Neuronal stem cell (in vitro differentiated cells): ENCODE measurements around the gene RIMOC1.

Experiments
- DNase-seq: peaks from one replicate; pipeline ENCODE4 v3.0.0-alpha.2; 2013; ENCODE audit warnings: low spot score
- H2AFZ ChIP-seq: one replicate; pipeline ENCODE4 v1.6.1; 2013; ENCODE audit warnings: mild to moderate bottlenecking, low read length, inconsistent platforms
- H2AK5ac ChIP-seq: 2 replicates; pipeline ENCODE4 v1.6.1; 2013; ENCODE audit warnings: low read depth, mild to moderate bottlenecking, inconsistent platforms, low read length, moderate library complexity, mixed read lengths
- H2BK120ac ChIP-seq: 2 replicates; pipeline ENCODE4 v1.6.1; 2013; ENCODE audit warnings: low read depth, mild to moderate bottlenecking, inconsistent platforms, low read length, moderate library complexity, mixed read lengths
- H2BK12ac ChIP-seq: one replicate; pipeline ENCODE4 v1.6.1; 2013; ENCODE audit warnings: low read length, inconsistent platforms
- H2BK15ac ChIP-seq: 2 replicates; pipeline ENCODE4 v1.6.1; 2013; ENCODE audit warnings: mild to moderate bottlenecking, low read length, inconsistent platforms, mixed read lengths
- H2BK5ac ChIP-seq: one replicate; pipeline ENCODE4 v1.6.1; 2013; ENCODE audit warnings: inconsistent platforms, mild to moderate bottlenecking, low read length, moderate library complexity
- H3K14ac ChIP-seq: one replicate; pipeline ENCODE4 v1.6.1; 2013; ENCODE audit warnings: low read length, inconsistent platforms
- H3K18ac ChIP-seq: 2 replicates; pipeline ENCODE4 v1.6.1; 2013; ENCODE audit warnings: low read length, inconsistent platforms
- H3K23ac ChIP-seq: 2 replicates; pipeline ENCODE4 v1.6.1; 2013; ENCODE audit warnings: low read depth, mild to moderate bottlenecking, mixed read lengths, low read length, inconsistent platforms; ENCODE audit not compliant: poor library complexity
- H3K27ac ChIP-seq: replicated peaks from 3 replicates; pipeline ENCODE4 v1.5.1; 2013; ENCODE audit warnings: low read length, inconsistent platforms
- H3K27me3 ChIP-seq, 3 experiments: 2 replicates each; pipeline ENCODE4 v1.6.1; 2013; ENCODE audit warnings: low read length in 3 of 3, mild to moderate bottlenecking in 2 of 3, inconsistent platforms in 1 of 3, low read depth in 1 of 3, mixed read lengths in 1 of 3, moderate library complexity in 1 of 3; ENCODE audit not compliant: control insufficient read depth in 3 of 3, insufficient read depth in 3 of 3
- H3K36me3 ChIP-seq, 2 donors: replicated peaks in 1 of 2; 2 replicates each; pipeline ENCODE4 v1.6.1; 2013; ENCODE audit warnings: low read length in 2 of 2; ENCODE audit not compliant: control insufficient read depth in 2 of 2, insufficient read depth in 2 of 2
- H3K4ac ChIP-seq: 2 replicates; pipeline ENCODE4 v1.6.1; 2013; ENCODE audit warnings: inconsistent platforms, mild to moderate bottlenecking, low read length, moderate library complexity
- H3K4me1 ChIP-seq, 2 donors: 1 replicate in 1 of 2; 2 replicates in 1 of 2; pipeline ENCODE4 v1.6.1; 2013; ENCODE audit warnings: low read length in 2 of 2, low read depth in 1 of 2; ENCODE audit not compliant: control insufficient read depth in 2 of 2, insufficient read depth in 1 of 2
- H3K4me2 ChIP-seq: one replicate; pipeline ENCODE4 v1.6.1; 2013; ENCODE audit warnings: mild to moderate bottlenecking, low read length, inconsistent platforms; ENCODE audit not compliant: insufficient read depth, poor library complexity, severe bottlenecking
- H3K4me3 ChIP-seq, 2 donors: 2 replicates each; pipeline ENCODE4 v1.5.1; 2013; ENCODE audit warnings: low read length in 2 of 2, mild to moderate bottlenecking in 2 of 2, inconsistent platforms in 1 of 2, moderate library complexity in 1 of 2
- H3K79me1 ChIP-seq: one replicate; pipeline ENCODE4 v1.6.1; 2013; ENCODE audit warnings: low read depth, mild to moderate bottlenecking, inconsistent platforms, low read length, moderate library complexity
- H3K9ac ChIP-seq: one replicate; pipeline ENCODE4 v1.6.1; 2013; ENCODE audit warnings: mild to moderate bottlenecking, low read depth, low read length, inconsistent platforms; ENCODE audit not compliant: poor library complexity
- H3K9me3 ChIP-seq, 2 donors: replicated peaks in 1 of 2; 2 replicates each; pipeline versions ENCODE3 to v1.6.1; 2013; ENCODE audit warnings: low read length in 2 of 2, mild to moderate bottlenecking in 2 of 2, inconsistent platforms in 1 of 2, low read depth in 1 of 2, mixed read lengths in 1 of 2, moderate library complexity in 1 of 2; ENCODE audit not compliant: control insufficient read depth in 2 of 2, insufficient read depth in 1 of 2
- H4K8ac ChIP-seq: one replicate; pipeline ENCODE4 v1.6.1; 2013; ENCODE audit warnings: low read depth, mild to moderate bottlenecking, inconsistent platforms, low read length, moderate library complexity
- H4K91ac ChIP-seq: one replicate; pipeline ENCODE4 v1.6.1; 2013; ENCODE audit warnings: low read length, low read depth, mild to moderate bottlenecking, inconsistent platforms; ENCODE audit not compliant: poor library complexity
- WGBS, 2 donors: extraction: QIAGEN DNeasy Blood & Tissue Kit; methylation state at CpG; one replicate each; pipeline ENCODE4 v1.1.7; 2013; ENCODE audit warnings: missing lambda C conversion rate in 2 of 2, mixed read lengths in 1 of 2; ENCODE audit not compliant: insufficient read length in 2 of 2, insufficient replicate concordance in 1 of 2; ENCODE audit errors: extremely low coverage in 2 of 2; 5-methylcytosine and 5-hydroxymethylcytosine counted together

Gene RIMOC1

GRCh38 chr5:41891066-41891707, 13.0 kb upstream of the RIMOC1 start:
- H2AK5ac ChIP-seq: no peak overlapping the region
- no peak overlapping the region for H3K4me3 ChIP-seq
- H3K36me3 ChIP-seq: no peaks in the 10 kb centered on the region
- no peaks in the 10 kb centered on the region for H3K79me1 ChIP-seq
- no peak overlapping the region for H2BK120ac ChIP-seq
- peak overlapping the region; percentile 3 for H2AFZ ChIP-seq
- H4K91ac ChIP-seq: no peak overlapping the region
- no peak overlapping the region for H4K8ac ChIP-seq
- H3K4me2 ChIP-seq: no peak overlapping the region
- no CpG with 5 or more reads among the region's 2 CpGs for WGBS, 2 donors
- H3K4ac ChIP-seq: no peak overlapping the region
- no peak overlapping the region for H2BK15ac ChIP-seq
- peaks cover 0 to 11% (median 0%) of the 10 kb centered on the region in 3 experiments for H3K27me3 ChIP-seq
- H3K18ac ChIP-seq: no peak overlapping the region
- no peak overlapping the region for H3K27ac ChIP-seq
- no peak overlapping the region for H2BK5ac ChIP-seq
- no peak overlapping the region for H2BK12ac ChIP-seq
- no peaks in the 10 kb centered on the region for H3K4me1 ChIP-seq
- H3K23ac ChIP-seq: no peak overlapping the region
- DNase-seq: no peak
- no peak overlapping the region for H3K14ac ChIP-seq
- no peak overlapping the region for H3K9ac ChIP-seq
- peaks cover under 1 to 2% of the 10 kb centered on the region in 2 donors for H3K9me3 ChIP-seq

GRCh38 chr5:41892031-41892430, 12.1 kb upstream of the RIMOC1 start:
- H3K9ac ChIP-seq: no peak overlapping the region
- no peak overlapping the region for H2BK5ac ChIP-seq
- H3K23ac ChIP-seq: no peak overlapping the region
- H3K79me1 ChIP-seq: no peaks in the 10 kb centered on the region
- H3K18ac ChIP-seq: no peak overlapping the region
- no peak overlapping the region for H2BK15ac ChIP-seq
- no peak overlapping the region for H2BK120ac ChIP-seq
- no peak overlapping the region for H2AFZ ChIP-seq
- H3K4me1 ChIP-seq: no peaks in the 10 kb centered on the region
- H2BK12ac ChIP-seq: no peak overlapping the region
- H3K27ac ChIP-seq: no peak overlapping the region
- no peak overlapping the region for H4K8ac ChIP-seq
- H3K9me3 ChIP-seq: peaks cover 0 to 2% of the 10 kb centered on the region in 2 donors
- H3K14ac ChIP-seq: no peak overlapping the region
- H4K91ac ChIP-seq: no peak overlapping the region
- H2AK5ac ChIP-seq: no peak overlapping the region
- no peak overlapping the region for H3K4me3 ChIP-seq
- H3K4ac ChIP-seq: no peak overlapping the region
- H3K27me3 ChIP-seq: peaks cover 0 to 16% (median 0%) of the 10 kb centered on the region in 3 experiments
- no peak for DNase-seq
- H3K4me2 ChIP-seq: no peak overlapping the region
- H3K36me3 ChIP-seq: no peaks in the 10 kb centered on the region

GRCh38 chr5:41893074-41893851, 10.9 kb upstream of the RIMOC1 start:
- H4K8ac ChIP-seq: no peak overlapping the region
- no peak overlapping the region for H3K4ac ChIP-seq
- H3K9ac ChIP-seq: no peak overlapping the region
- no peak for DNase-seq
- no peak overlapping the region for H2AK5ac ChIP-seq
- no peaks in the 10 kb centered on the region for H3K79me1 ChIP-seq
- H2BK120ac ChIP-seq: no peak overlapping the region
- no peaks in the 10 kb centered on the region for H3K4me1 ChIP-seq
- H3K27ac ChIP-seq: no peak overlapping the region
- WGBS, 2 donors: no CpG with 5 or more reads among the region's 3 CpGs
- no peak overlapping the region for H3K18ac ChIP-seq
- H2AFZ ChIP-seq: no peak overlapping the region
- H3K36me3 ChIP-seq: no peaks in the 10 kb centered on the region
- H2BK12ac ChIP-seq: no peak overlapping the region
- H3K4me2 ChIP-seq: no peak overlapping the region
- H3K27me3 ChIP-seq: peaks cover 0 to 10% (median 0%) of the 10 kb centered on the region in 3 experiments
- H3K9me3 ChIP-seq: no peaks in the 10 kb centered on the region
- H3K4me3 ChIP-seq: no peak overlapping the region
- no peak overlapping the region for H2BK15ac ChIP-seq
- no peak overlapping the region for H2BK5ac ChIP-seq
- no peak overlapping the region for H3K23ac ChIP-seq
- no peak overlapping the region for H3K14ac ChIP-seq
- no peak overlapping the region for H4K91ac ChIP-seq

- Histone ChIP-seq H3K18ac (no peak overlapping the region), H3K23ac (no peak overlapping the region), H3K4ac (no peak overlapping the region), H3K27ac (no peak overlapping the region), H3K9me3 (no peaks in the 10 kb centered on the region), H3K14ac (no peak overlapping the region), H3K4me3 (no peak overlapping the region), H3K4me2 (no peak overlapping the region), H3K79me1 (no peaks in the 10 kb centered on the region), H2BK120ac (no peak overlapping the region), H3K4me1 (no peaks in the 10 kb centered on the region), H4K91ac (no peak overlapping the region), H3K36me3 (no peaks in the 10 kb centered on the region), H4K8ac (no peak overlapping the region), H3K9ac (no peak overlapping the region), H2BK15ac (no peak overlapping the region), H2BK12ac (no peak overlapping the region), H2AK5ac (no peak overlapping the region), H3K27me3 (peaks cover 0 to 14% (median 0%) of the 10 kb centered on the region in 3 experiments), H2AFZ (no peak overlapping the region), H2BK5ac (no peak overlapping the region)
- WGBS, 2 donors: no CpG with 5 or more reads among the region's 2 CpGs
- no peak for DNase-seq
These were observed 7.9 kb upstream of the RIMOC1 start for GRCh38 chr5:41896230-41896629.
